HG02588 (cell line): ENCODE data around the gene NRIP2.

Experiments used
- ATAC-seq: cut with Tn5 transposase; IDR thresholded peaks from one replicate; pipeline ENCODE4 v1.9.1; 2021; ENCODE audit warnings: mild to moderate bottlenecking, moderate library complexity; ENCODE audit not compliant: unreplicated experiment

The NRIP2 gene

GRCh38 chr12:2776129-2776806 lies 58.6 kb downstream of the NRIP2 start:
- ATAC-seq, result no peak

GRCh38 chr12:2775431-2775830 lies 59.4 kb downstream of the NRIP2 start:
- no peak for ATAC-seq
